ENCODE data around the gene S100A4.
A peak's percentile ranks its signal among the peaks of the same experiment; 100 is the strongest.

S100A4 gene

GRCh38 chr1:153544453-153545066 lies 1.0 kb downstream of the S100A4 start:
- TF ChIP-seq ZFX (IDR thresholded peaks at IDR 0.05) (no peak), CTCF (conservative IDR thresholded peaks at IDR 0.05) (no peak)
- peak overlapping the region; percentile 37 for H3K27ac ChIP-seq

- TF ChIP-seq ZFX (IDR thresholded peaks at IDR 0.05) = no peak
- no peak for TF ChIP-seq CTCF (conservative IDR thresholded peaks at IDR 0.05)
- H3K27ac ChIP-seq = no peak overlapping the region
Measured at GRCh38 chr1:153543736-153544135, 1.9 kb downstream of the S100A4 start.

GRCh38 chr1:153542956-153543711 lies 2.5 kb downstream of the S100A4 start:
- H3K27ac ChIP-seq = no peak overlapping the region
- TF ChIP-seq CTCF (conservative IDR thresholded peaks at IDR 0.05) (no peak), ZFX (IDR thresholded peaks at IDR 0.05) (no peak)

- TF ChIP-seq ZFX (IDR thresholded peaks at IDR 0.05) = no peak
- no peak for TF ChIP-seq CTCF (conservative IDR thresholded peaks at IDR 0.05)
- H3K27ac ChIP-seq = no peak overlapping the region
Measured at GRCh38 chr1:153541641-153542590, 3.7 kb downstream of the S100A4 start.

- TF ChIP-seq CTCF (conservative IDR thresholded peaks at IDR 0.05) (no peak), ZFX (IDR thresholded peaks at IDR 0.05) (no peak)
- no peak within 1 kb of the TSS for H3K27ac ChIP-seq
Measured at GRCh38 chr1:153540394-153541361, 4.9 kb downstream of the S100A4 start, which contains the start of gene S100A5. Gene S100A5 (minus strand): TSS chr1:153540934. CDS start chr1:153540191, 743 bp downstream.

- H3K27ac ChIP-seq = no peak overlapping the region
- TF ChIP-seq ZFX (IDR thresholded peaks at IDR 0.05) (no peak), CTCF (conservative IDR thresholded peaks at IDR 0.05) (no peak)
Measured at GRCh38 chr1:153539395-153540093, 6.1 kb downstream of the S100A4 start.

Measured in C4-2B (cell line).